Upper lobe of right lung (tissue), 1 donor: ENCODE results near the gene BCL2L12. TPM values are rescaled to one million over a fixed set of nuclear protein-coding genes. Genes with fewer than 3 reads are reported as not detected.
A peak's percentile ranks its signal among the peaks of the same experiment; 100 is the strongest.

Experiments
- ATAC-seq: fragments of 200-7000 bp; cut with Tn5 transposase; one replicate; pipeline ENCODE4 v1.9.1; 2020; ENCODE audit warnings: mild to moderate bottlenecking, moderate library complexity
- DNase-seq: peaks from one replicate; pipeline ENCODE4 v3.0.0-alpha.2; 2020
- H3K27ac ChIP-seq: fragments of 200-600 bp; one replicate; pipeline ENCODE4 v1.8.0; 2022
- H3K27me3 ChIP-seq: fragments of 200-600 bp; one replicate; pipeline ENCODE4 v1.8.0; 2022; ENCODE audit warnings: mild to moderate bottlenecking
- H3K36me3 ChIP-seq: fragments of 200-600 bp; one replicate; pipeline ENCODE4 v1.8.0; 2022
- H3K4me1 ChIP-seq: fragments of 200-600 bp; one replicate; pipeline ENCODE4 v1.8.0; 2022
- H3K4me3 ChIP-seq: fragments of 200-600 bp; one replicate; pipeline ENCODE4 v1.8.0; 2022; ENCODE audit warnings: mild to moderate bottlenecking
- H3K9me3 ChIP-seq: fragments of 200-600 bp; one replicate; pipeline ENCODE4 v1.8.0; 2022
- CTCF ChIP-seq: fragments of 200-600 bp; IDR thresholded peaks from one replicate; pipeline ENCODE4 v1.8.0; 2022; ENCODE audit warnings: antibody characterized with exemption
- intact Hi-C: fragments of 100-400 bp; cut with DNase I; formaldehyde crosslinking; loops from one replicate; pipeline ENCODE4 v1.11.0; 2022
- total RNA-seq: library from RNA; stranded (reverse); fragmentation: NEBNext Ultra II Directional; extraction: Animal tissue kit (Norgen Biotek cat#: 25700); gene quantifications from one replicate; pipeline ENCODE4 v1.2.1, GENCODE V29; 2021
- donor health status: DM: no; HTN: yes; CAD: no; lungs with severe emphysema.

Gene BCL2L12
- total RNA-seq, 1 donor from 2014 or later = 15.8 TPM

DNA sequence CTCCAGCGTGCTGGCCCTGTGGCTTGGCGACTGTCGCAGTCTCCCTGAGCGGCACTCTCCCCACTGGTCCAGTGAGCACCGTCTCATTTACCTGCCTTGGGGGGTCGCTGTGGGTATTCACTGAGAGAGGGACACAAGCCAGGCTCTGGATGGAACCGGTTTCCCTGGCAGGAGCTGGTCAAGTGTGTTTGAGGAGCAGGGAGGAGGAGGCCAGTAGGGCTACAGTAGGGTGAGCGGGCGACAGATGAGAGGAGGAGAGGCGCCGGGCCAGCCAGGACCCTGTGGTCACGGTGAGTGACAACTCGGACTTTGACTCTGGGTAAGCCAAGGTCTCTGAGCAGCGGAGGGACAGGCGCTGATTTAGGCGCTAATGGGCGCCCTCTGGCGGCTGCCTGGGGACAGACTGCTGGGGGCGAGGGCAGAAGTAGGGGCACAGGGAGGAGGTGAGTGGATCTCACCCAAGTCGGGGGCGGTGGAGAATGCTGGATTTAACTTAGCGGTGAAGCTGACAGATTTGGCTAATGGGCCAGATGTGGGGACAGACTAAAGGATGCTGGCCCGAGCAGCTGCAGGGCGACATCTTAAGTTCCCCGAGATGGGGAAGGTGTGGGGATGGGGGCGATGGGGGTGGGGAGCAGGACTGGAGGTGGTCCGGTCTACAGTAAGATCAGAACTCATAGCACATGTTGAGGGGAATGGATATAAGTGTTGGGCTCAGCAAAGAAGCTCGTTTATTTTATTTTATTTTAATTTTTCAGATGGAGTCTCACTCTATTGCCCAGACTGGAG is 6.6 kb downstream of the BCL2L12 start:
- H3K36me3 ChIP-seq = no peaks in the 10 kb centered on the region
- peak; percentile 89 for TF ChIP-seq CTCF
- H3K9me3 ChIP-seq = no peaks in the 10 kb centered on the region
- H3K27me3 ChIP-seq = no peaks in the 10 kb centered on the region
- no peak overlapping the region for H3K4me3 ChIP-seq
- DNase-seq = peak; percentile 88
- intact Hi-C loops = no loop called here
- peaks cover 10% of the 10 kb centered on the region for H3K4me1 ChIP-seq
- ATAC-seq = peak; percentile 42
- peak overlapping the region; percentile 39 for H3K27ac ChIP-seq

GRCh38 chr19:49676136-49676783 is 10.5 kb downstream of the BCL2L12 start:
- Histone ChIP-seq H3K27me3 (no peaks in the 10 kb centered on the region), H3K4me3 (peak overlapping the region; percentile 44), H3K27ac (peak overlapping the region; percentile 97), H3K36me3 (peaks cover 3% of the 10 kb centered on the region), H3K9me3 (no peaks in the 10 kb centered on the region), H3K4me1 (peaks cover 38% of the 10 kb centered on the region)
- intact Hi-C loops = no loop called here
- DNase-seq (peak; percentile 90), ATAC-seq (peak; percentile 56)
- TF ChIP-seq CTCF = no peak

DNA sequence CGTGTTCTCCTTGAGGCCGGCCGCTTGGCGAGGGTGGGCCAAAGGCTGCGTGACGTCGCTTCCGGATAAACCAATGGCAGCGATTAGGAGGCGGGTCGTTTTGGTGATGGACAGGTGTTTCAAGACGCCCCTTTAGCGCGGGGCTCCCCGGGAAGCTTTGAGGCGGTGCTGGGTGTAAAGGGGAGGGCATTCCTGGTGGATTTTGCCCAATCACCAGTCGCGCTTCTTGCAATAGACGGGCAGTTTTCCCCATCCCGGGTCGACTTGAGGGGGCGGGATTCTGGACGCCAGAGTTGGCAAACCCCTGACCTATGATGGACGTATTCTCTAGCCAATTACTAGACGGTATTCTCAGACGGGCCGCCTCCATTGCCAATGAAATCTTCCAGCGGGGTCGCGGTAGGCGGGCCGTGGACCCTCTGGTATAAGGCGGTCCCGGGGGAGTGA is 11.1 kb downstream of the BCL2L12 start:
- H3K9me3 ChIP-seq = no peaks in the 10 kb centered on the region
- peak overlapping the region; percentile 97 for H3K27ac ChIP-seq
- H3K4me1 ChIP-seq = peaks cover 38% of the 10 kb centered on the region
- no peaks in the 10 kb centered on the region for H3K27me3 ChIP-seq
- no peak for TF ChIP-seq CTCF
- H3K4me3 ChIP-seq = peak overlapping the region; percentile 99
- DNase-seq = peak; percentile 99
- peak; percentile 88 for ATAC-seq
- intact Hi-C loops = no loop called here
- peaks cover 8% of the 10 kb centered on the region for H3K36me3 ChIP-seq

DNA sequence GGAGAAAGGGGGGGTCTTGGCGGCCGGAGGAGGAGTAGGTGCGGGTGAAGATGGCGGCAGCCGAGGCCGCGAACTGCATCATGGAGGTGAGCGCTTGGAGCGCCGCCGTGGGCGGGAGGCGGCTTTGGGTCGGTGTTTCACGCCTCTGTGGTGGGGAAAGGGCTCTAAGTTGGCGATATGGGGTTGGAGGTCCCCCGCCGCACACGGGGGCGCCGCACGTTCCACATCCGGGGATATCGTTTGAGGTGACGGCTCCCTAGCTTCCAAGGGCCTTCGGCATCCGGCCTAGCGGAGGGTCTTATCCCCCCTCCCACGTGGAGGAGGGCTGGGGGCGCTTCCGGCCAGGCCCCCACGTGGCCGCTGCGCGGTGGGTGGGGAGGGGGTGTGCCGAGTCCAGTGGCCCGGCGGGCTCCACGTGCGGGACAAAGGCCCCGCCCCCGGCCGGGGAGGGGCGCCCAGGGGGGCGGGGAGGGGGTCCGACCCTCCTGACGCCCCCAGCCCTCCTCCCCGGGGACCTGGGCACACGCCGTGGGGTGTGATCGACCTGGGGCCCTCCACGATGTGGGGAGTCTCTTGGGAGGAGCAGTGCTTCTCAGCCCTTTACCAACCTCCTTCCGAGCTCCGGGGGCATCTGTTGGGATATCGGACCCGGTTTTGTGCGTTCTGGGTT is 11.6 kb downstream of the BCL2L12 start, which contains the start of gene PRMT1:
PRMT1 (plus strand) TSS at position 41 of the 670 bp plus-strand sequence; CDS start at position 51, 10 bp downstream.
- Histone ChIP-seq H3K27ac (peak within 1 kb of the TSS; percentile 97), H3K4me1 (peaks cover 33% of the 10 kb centered on the region), H3K27me3 (no peaks in the 10 kb centered on the region), H3K9me3 (no peaks in the 10 kb centered on the region), H3K36me3 (peaks cover 14% of the 10 kb centered on the region), H3K4me3 (peak within 1 kb of the TSS; percentile 99)
- ATAC-seq (peak; percentile 0), DNase-seq (peak; percentile 79)
- intact Hi-C loops = no loop called here
- TF ChIP-seq CTCF = no peak

GRCh38 chr19:49677901-49678674 is 12.4 kb downstream of the BCL2L12 start:
- TF ChIP-seq CTCF = peak; percentile 66
- H3K27ac ChIP-seq = peak overlapping the region; percentile 97
- ATAC-seq = peak; percentile 4
- intact Hi-C loops = no loop called here
- H3K9me3 ChIP-seq = no peaks in the 10 kb centered on the region
- no peaks in the 10 kb centered on the region for H3K27me3 ChIP-seq
- H3K4me3 ChIP-seq = peak overlapping the region; percentile 99
- peaks cover 33% of the 10 kb centered on the region for H3K4me1 ChIP-seq
- peak; percentile 84 for DNase-seq
- H3K36me3 ChIP-seq = peaks cover 21% of the 10 kb centered on the region
